Caco-2 (cell line): ENCODE measurements around the gene ZNF132. TPM values are rescaled to one million over a fixed set of nuclear protein-coding genes. Genes with fewer than 3 reads are reported as not detected.

Experiments
- BruUV-seq: library from RNA; stranded (reverse); fragments of 400-500 nt; replicated peaks from 2 replicates; lab custom pipeline; 2021; lab: Mats Ljungman, UMichigan
- CTCF ChIA-PET: fragments of 300-600 bp; sonication (Branson Sonifier 250); formaldehyde crosslinking; loops from one replicate; lab custom pipeline; 2022; ENCODE audit warnings: antibody characterized with exemption; lab: Charles Lee
- POLR2A ChIA-PET: fragments of 300-600 bp; sonication (Branson Sonifier 250); formaldehyde crosslinking; loops from one replicate; lab custom pipeline; 2022; ENCODE audit warnings: antibody characterized with exemption; lab: Charles Lee
- DNase-seq, 2 experiments: peaks; one replicate each; pipeline versions ENCODE4 v3.0.0 to v3.0.0-alpha.2; 2020 to 2022
- H3K27me3 ChIP-seq: replicated peaks from 2 replicates; pipeline ENCODE4 v1.6.0; 2011; ENCODE audit warnings: low read length; ENCODE audit not compliant: control insufficient read depth, insufficient read depth
- H3K36me3 ChIP-seq: 2 replicates; pipeline ENCODE4 v1.5.1; 2011; ENCODE audit warnings: low read length; ENCODE audit not compliant: control insufficient read depth, insufficient read depth
- H3K4me1 ChIP-seq: fragments of 250-450 bp; sonication (Bioruptor Pico); 2 replicates; pipeline ENCODE4 v1.5.1; 2020; ENCODE audit warnings: mild to moderate bottlenecking
- H3K4me3 ChIP-seq: 2 replicates; pipeline ENCODE4 v1.5.1; 2011; ENCODE audit warnings: low read depth, mild to moderate bottlenecking, control low read depth, low read length
- H3K9me3 ChIP-seq: fragments of 250-450 bp; sonication (Bioruptor Pico); 2 replicates; pipeline ENCODE4 v1.5.1; 2020; ENCODE audit warnings: mild to moderate bottlenecking, moderate library complexity
- H3K27ac Mint-ChIP-seq: one replicate; pipeline ENCODE4 v1.8.0; 2022; ENCODE audit warnings: mixed read lengths; ENCODE audit not compliant: unreplicated experiment
- H3K27me3 Mint-ChIP-seq: one replicate; pipeline ENCODE4 v1.8.0; 2022; ENCODE audit warnings: mixed read lengths; ENCODE audit not compliant: insufficient read depth, unreplicated experiment
- H3K36me3 Mint-ChIP-seq: one replicate; pipeline ENCODE4 v1.8.0; 2022; ENCODE audit warnings: mild to moderate bottlenecking, mixed read lengths; ENCODE audit not compliant: insufficient read depth, unreplicated experiment
- H3K4me1 Mint-ChIP-seq: one replicate; pipeline ENCODE4 v1.8.0; 2022; ENCODE audit warnings: low read depth, mixed read lengths; ENCODE audit not compliant: unreplicated experiment
- H3K4me3 Mint-ChIP-seq: one replicate; pipeline ENCODE4 v1.8.0; 2022; ENCODE audit warnings: mild to moderate bottlenecking, moderate library complexity, mixed read lengths; ENCODE audit not compliant: unreplicated experiment
- H3K9me3 Mint-ChIP-seq: one replicate; pipeline ENCODE4 v1.8.0; 2022; ENCODE audit warnings: mixed read lengths; ENCODE audit not compliant: unreplicated experiment
- intact Hi-C: fragments of 100-400 bp; cut with micrococcal nuclease; formaldehyde crosslinking; loops from one replicate; pipeline ENCODE4 v1.10.0; 2022; ENCODE audit not compliant: unreplicated experiment
- total RNA-seq: library from RNA; stranded (reverse); gene quantifications from 2 replicates; pipeline ENCODE4 v1.2.3, GENCODE V29; 2022
- TF ChIP-seq, protein P1 (sequence below), 2 experiments: fragments of 200-600 bp in 1 of 2; IDR thresholded peaks; 1 replicate in 1 of 2; 2 replicates in 1 of 2; pipeline versions ENCODE4 v1.5.1 to v1.8.0; 2011 to 2022; ENCODE audit warnings: antibody characterized with exemption in 1 of 2, control low read depth in 1 of 2, inconsistent platforms in 1 of 2, low read depth in 1 of 2, low read length in 1 of 2, mild to moderate bottlenecking in 1 of 2, moderate library complexity in 1 of 2; ENCODE audit not compliant: insufficient read depth in 1 of 2, severe bottlenecking in 1 of 2, unreplicated experiment in 1 of 2

ZNF132 gene
- total RNA-seq, 1 experiment from 2014 or later = not detected

DNA sequence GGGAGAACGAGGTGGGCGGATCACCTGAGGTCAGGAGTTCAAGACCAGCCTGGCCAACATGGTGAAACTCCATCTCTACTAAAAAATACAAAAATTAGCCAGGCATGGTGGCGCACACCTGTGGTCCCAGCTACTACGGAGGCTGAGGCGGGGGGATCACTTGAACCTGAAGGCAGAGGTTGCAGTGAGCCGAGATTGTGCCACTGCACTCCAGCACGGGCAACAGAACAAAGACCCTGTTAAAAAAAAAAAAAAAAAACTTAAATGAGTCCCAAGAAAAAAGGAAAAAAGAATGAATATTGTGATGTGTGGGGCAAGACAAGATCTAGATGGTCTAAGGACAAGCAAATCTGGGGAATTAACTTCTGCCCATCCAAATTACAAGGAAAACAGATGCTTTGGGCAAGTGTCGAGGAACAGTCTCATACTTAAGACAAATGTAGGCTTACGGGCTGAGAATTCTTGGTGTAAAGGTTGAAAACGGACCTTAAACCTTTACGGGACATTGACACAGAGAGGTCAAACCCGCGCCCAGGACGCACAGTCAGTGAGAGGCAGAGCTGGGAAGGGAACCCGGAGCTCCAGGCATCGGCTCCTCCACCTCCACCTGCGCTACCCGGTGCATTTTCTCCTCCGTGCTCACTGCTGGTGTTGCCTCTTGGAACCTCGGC is 26.3 kb upstream of the ZNF132 start:
- Histone ChIP-seq H3K36me3 (no peaks in the 10 kb centered on the region; the same call in 1 of the 2 replicates), H3K4me1 (no peaks in the 10 kb centered on the region), H3K9me3 (no peaks in the 10 kb centered on the region), H3K4me3 (peak overlapping the region; percentile 42), H3K27me3 (no peaks in the 10 kb centered on the region)
- H3K27me3 Mint-ChIP-seq = no peaks in the 10 kb centered on the region
- POLR2A ChIA-PET = interaction anchor here (0.7 to 1.0 kb wide), 2 partner anchors 9 kb away, joined by 3 to 4 read pairs; no protein-coding TSS in a partner anchor
- intact Hi-C loops = loop anchor here (1.0 to 5.0 kb wide), 6 partner anchors 15 to 464 kb away; partner anchors contain the start of genes ZBTB45, ZNF324B, ZNF584 and ZNF606
- H3K9me3 Mint-ChIP-seq = no peaks in the 10 kb centered on the region
- DNase-seq = no peak
- CTCF ChIA-PET = no interaction called here
- H3K4me3 Mint-ChIP-seq = peak overlapping the region; percentile 81
- peaks cover 15% of the 10 kb centered on the region for H3K36me3 Mint-ChIP-seq
- no TSS peak for BruUV-seq
- TF ChIP-seq, protein P1, sequence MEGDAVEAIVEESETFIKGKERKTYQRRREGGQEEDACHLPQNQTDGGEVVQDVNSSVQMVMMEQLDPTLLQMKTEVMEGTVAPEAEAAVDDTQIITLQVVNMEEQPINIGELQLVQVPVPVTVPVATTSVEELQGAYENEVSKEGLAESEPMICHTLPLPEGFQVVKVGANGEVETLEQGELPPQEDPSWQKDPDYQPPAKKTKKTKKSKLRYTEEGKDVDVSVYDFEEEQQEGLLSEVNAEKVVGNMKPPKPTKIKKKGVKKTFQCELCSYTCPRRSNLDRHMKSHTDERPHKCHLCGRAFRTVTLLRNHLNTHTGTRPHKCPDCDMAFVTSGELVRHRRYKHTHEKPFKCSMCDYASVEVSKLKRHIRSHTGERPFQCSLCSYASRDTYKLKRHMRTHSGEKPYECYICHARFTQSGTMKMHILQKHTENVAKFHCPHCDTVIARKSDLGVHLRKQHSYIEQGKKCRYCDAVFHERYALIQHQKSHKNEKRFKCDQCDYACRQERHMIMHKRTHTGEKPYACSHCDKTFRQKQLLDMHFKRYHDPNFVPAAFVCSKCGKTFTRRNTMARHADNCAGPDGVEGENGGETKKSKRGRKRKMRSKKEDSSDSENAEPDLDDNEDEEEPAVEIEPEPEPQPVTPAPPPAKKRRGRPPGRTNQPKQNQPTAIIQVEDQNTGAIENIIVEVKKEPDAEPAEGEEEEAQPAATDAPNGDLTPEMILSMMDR (IDR thresholded peaks at IDR 0.05; ENCODE audit: insufficient read depth in 1 of 2, low read depth in 1 of 2, low read length in 1 of 2, severe bottlenecking in 1 of 2, unreplicated experiment in 1 of 2) = no peak
- peaks cover 11% of the 10 kb centered on the region for H3K4me1 Mint-ChIP-seq
- peak overlapping the region; percentile 60 for H3K27ac Mint-ChIP-seq

DNA sequence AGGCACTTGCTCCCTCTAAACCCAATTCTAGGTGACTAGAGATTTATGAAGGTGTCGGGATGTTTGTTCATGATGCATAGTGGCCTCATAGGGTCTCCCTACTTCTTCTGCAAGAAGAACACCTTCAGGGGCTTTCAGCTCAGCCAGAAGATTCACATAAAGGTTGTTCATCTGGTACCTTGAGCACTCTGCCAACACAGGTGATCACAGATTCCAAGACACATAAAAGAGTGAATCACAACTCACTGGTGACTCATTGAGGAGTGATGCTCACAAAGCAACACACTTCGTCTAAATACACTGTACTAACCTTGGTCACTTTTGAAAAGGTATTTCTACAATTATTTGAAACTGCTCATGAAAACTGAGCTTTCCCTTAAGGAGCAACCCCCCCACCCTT is 20.1 kb upstream of the ZNF132 start:
- Histone ChIP-seq H3K27me3 (no peaks in the 10 kb centered on the region), H3K4me1 (no peaks in the 10 kb centered on the region), H3K9me3 (no peaks in the 10 kb centered on the region), H3K36me3 (no peaks in the 10 kb centered on the region), H3K4me3 (no peak overlapping the region)
- POLR2A ChIA-PET = no interaction called here
- Mint-ChIP-seq H3K4me3 (no peak overlapping the region), H3K27ac (no peak overlapping the region), H3K4me1 (no peaks in the 10 kb centered on the region), H3K9me3 (no peaks in the 10 kb centered on the region), H3K36me3 (no peaks in the 10 kb centered on the region), H3K27me3 (no peaks in the 10 kb centered on the region)
- no TSS peak for BruUV-seq
- TF ChIP-seq, protein P1 (IDR thresholded peaks at IDR 0.05; ENCODE audit: insufficient read depth in 1 of 2, low read depth in 1 of 2, low read length in 1 of 2, severe bottlenecking in 1 of 2, unreplicated experiment in 1 of 2) = no peak
- CTCF ChIA-PET = no interaction called here
- intact Hi-C loops = no loop called here
- no peak for DNase-seq

DNA sequence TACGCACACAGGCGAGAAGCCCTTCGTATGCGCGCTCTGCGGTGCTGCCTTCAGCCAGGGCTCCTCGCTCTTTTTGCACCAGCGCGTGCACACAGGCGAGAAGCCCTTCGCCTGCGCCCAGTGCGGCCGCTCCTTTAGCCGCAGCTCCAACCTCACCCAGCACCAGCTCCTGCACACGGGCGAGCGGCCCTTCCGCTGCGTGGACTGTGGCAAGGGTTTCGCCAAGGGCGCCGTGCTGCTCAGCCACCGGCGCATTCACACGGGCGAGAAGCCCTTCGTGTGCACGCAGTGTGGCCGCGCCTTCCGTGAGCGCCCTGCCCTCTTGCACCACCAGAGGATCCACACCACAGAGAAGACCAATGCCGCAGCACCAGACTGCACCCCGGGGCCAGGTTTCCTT is 16.2 kb upstream of the ZNF132 start:
- no peak for DNase-seq
- intact Hi-C loops = no loop called here
- Mint-ChIP-seq H3K36me3 (no peaks in the 10 kb centered on the region), H3K27me3 (no peaks in the 10 kb centered on the region), H3K4me3 (no peak overlapping the region), H3K27ac (no peak overlapping the region), H3K4me1 (peaks cover 12% of the 10 kb centered on the region), H3K9me3 (no peaks in the 10 kb centered on the region)
- BruUV-seq = no TSS peak
- POLR2A ChIA-PET = no interaction called here
- Histone ChIP-seq H3K27me3 (no peaks in the 10 kb centered on the region), H3K4me3 (no peak overlapping the region), H3K9me3 (no peaks in the 10 kb centered on the region), H3K4me1 (peaks cover 3% of the 10 kb centered on the region; the same call in 1 of the 2 replicates), H3K36me3 (no peaks in the 10 kb centered on the region)
- TF ChIP-seq, protein P1 (IDR thresholded peaks at IDR 0.05; ENCODE audit: insufficient read depth in 1 of 2, low read depth in 1 of 2, low read length in 1 of 2, severe bottlenecking in 1 of 2, unreplicated experiment in 1 of 2) = no peak
- CTCF ChIA-PET = no interaction called here
